GM08714 (cell line): ENCODE measurements around the gene FAHD2A.

Experiments
- H3K4me3 ChIP-seq: fragments of 200-500 bp; sonication (Bioruptor generic); 2 replicates; pipeline ENCODE4 v1.5.1; 2014; ENCODE audit warnings: mild to moderate bottlenecking, low read length, inconsistent platforms
- ZNF274 ChIP-seq: IDR thresholded peaks from 2 replicates; pipeline ENCODE4 v1.6.1; 2012; ENCODE audit warnings: mild to moderate bottlenecking, low read depth, low read length

FAHD2A gene

DNA sequence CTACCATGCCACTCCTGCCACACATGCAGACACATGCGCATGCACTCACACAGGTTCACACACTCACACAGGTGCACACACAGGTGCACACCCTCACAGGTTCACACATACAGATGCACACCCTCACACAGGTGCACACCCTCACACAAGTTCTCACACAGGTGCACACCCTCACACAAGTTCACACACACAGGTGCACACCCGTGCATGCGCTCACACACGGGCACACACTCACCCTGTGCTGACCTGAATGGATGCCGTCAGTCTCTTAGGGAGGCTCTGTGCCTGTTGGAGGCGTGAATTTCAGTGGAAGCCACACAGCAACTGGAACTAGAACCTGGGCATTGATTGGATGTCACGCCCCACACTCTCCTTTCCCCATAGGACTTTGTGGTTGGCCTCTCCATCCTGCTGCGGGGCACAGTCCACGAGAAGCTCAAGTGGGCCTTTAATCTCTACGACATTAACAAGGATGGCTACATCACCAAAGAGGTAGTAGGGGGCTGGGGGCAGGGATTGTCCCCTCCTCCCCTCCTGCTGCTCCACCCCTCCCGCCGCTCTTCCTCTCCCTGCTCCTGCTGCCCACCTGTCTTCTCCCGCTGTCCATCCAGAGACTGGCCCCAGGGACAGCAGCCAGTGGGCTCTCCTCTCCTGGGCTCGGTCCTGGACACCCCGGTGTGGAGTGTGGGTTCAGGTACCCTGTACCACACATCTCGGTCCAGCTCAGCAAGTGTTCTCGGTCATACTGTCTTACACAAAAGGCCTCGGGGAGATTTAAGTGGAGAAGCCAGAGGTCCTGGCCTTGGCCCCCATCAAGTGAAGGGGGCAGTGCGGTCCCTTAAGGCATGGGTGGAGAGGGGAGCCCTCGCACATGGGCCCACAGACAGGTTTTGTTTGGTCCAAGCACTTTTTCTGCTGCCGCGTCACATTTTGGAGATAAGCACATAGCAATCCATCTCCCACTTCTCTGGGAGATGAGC lies 21.0 kb upstream of the FAHD2A start:
- H3K4me3 ChIP-seq, result no peak overlapping the region
- no peak for TF ChIP-seq ZNF274

DNA sequence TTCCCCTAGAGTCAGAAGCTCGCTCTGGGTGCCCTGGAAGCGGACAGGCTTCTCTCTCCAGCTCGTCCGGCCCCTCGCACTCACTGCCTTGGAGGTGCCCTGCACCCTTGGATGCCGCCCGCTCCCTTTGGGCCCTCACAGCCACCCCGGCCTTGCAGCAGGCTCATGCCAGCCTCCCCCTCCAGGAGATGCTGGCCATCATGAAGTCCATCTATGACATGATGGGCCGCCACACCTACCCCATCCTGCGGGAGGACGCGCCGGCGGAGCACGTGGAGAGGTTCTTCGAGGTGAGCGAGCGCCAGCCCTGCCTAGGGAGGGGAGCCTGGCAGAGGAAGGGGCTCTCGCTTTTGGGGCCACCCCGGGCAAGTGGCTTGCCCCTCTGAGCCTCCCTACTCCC lies 20.3 kb upstream of the FAHD2A start:
- no peak for TF ChIP-seq ZNF274

DNA sequence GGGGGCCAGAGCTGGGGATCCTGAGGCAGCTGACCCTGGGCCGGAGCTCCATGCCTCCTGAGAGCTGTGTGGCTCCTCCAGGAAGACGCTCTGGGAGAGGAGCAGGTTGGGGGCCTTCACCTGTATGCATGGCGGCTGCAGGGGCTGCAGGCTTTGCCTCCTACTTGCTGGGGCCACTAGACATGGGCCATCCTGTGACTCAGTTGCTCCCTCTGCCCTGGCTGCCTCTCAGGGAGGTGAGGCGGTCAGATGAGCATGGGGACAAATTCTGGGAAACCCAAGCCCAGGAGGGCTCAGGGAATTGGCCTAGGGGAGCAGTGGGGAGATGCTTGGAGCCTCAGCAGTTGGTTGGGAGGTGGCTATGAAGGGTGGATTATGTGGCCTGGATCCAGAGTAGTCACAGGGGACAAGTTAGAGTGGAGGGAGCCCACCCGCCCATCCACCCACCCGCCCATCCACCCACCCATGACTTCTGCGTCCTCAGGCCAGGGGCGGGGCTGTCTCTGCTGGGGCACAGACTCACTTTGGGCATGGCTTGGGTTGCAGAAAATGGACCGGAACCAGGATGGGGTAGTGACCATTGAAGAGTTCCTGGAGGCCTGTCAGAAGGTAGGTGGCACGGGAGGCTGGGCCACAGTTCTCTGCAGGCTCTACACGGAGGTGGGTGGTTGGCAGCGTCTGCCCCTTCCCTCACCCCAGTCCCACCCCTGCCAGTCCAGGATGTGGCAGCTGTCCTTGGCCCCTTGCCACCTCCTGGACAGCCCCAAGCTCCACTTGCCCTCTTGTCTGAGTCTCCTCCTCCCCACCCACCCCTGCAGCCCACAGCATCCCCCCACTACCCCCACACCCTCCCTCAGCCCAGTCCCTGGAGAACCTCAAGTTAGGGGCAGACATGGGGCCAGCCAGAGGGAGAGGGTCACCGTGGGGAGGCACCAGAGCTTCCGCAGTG lies 19.5 kb upstream of the FAHD2A start:
- TF ChIP-seq ZNF274, result no peak
- H3K4me3 ChIP-seq, result no peak overlapping the region

More for the DNA sequence above, 20.3 kb upstream of the FAHD2A start:
- no peak overlapping the region for H3K4me3 ChIP-seq

DNA sequence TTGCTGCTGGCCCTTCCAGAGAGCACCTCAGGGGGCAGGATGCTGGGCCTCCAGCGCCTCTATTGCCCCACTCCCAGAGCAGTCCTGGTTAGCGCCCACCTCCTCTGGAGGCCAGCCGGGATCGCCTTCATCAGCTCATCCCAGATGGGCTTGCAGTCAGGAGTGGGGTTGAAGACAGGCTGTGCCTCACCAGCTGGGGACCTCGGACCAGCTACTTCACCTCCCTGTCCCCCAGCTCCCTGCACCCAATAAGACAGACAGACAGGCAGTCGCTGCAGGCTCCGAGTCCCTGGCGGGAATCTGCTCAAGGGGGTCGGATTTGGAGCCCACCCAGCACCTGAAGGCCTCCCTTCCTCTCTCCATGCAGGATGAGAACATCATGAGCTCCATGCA lies 18.9 kb upstream of the FAHD2A start:
- no peak overlapping the region for H3K4me3 ChIP-seq
- TF ChIP-seq ZNF274, result no peak

DNA sequence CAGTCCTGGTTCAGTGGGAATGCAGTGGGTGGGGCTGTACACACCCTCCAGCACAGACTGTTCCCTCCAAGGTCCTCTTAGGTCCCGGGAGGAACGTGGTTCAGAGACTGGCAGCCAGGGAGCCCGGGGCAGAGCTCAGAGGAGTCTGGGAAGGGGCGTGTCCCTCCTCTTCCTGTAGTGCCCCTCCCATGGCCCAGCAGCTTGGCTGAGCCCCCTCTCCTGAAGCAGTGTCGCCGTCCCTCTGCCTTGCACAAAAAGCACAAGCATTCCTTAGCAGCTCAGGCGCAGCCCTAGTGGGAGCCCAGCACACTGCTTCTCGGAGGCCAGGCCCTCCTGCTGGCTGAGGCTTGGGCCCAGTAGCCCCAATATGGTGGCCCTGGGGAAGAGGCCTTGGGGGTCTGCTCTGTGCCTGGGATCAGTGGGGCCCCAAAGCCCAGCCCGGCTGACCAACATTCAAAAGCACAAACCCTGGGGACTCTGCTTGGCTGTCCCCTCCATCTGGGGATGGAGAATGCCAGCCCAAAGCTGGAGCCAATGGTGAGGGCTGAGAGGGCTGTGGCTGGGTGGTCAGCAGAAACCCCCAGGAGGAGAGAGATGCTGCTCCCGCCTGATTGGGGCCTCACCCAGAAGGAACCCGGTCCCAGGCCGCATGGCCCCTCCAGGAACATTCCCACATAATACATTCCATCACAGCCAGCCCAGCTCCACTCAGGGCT lies 17.5 kb upstream of the FAHD2A start:
- no peak overlapping the region for H3K4me3 ChIP-seq
- no peak for TF ChIP-seq ZNF274

DNA sequence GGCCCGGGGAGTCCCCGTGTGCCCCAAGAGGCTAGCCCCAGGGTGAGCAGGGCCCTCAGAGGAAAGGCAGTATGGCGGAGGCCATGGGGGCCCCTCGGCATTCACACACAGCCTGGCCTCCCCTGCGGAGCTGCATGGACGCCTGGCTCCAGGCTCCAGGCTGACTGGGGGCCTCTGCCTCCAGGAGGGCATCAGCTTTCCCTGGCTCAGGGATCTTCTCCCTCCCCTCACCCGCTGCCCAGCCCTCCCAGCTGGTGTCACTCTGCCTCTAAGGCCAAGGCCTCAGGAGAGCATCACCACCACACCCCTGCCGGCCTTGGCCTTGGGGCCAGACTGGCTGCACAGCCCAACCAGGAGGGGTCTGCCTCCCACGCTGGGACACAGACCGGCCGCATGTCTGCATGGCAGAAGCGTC lies 16.9 kb upstream of the FAHD2A start:
- TF ChIP-seq ZNF274, result no peak
- H3K4me3 ChIP-seq, result no peak overlapping the region

DNA sequence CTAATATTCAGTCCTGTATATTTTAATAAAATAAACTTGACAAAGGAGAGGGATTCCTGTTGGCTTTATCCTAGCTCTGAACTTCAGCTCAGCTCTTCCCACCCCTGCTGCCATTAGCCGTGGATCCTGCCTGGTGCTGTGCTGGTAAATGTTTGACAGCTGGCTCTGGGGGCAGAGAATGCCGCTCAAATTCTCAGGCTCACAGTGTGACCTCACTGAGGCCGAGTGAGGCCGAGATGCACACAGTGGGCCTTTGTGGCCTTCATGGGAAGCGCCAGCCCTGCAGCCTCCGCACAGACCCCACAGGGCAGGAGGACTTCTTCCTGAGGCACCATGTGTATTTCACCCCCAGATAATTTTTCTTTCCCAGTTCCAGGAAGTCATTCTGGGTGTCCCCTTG lies 16.5 kb upstream of the FAHD2A start:
- no peak for TF ChIP-seq ZNF274
- H3K4me3 ChIP-seq, result no peak overlapping the region

DNA sequence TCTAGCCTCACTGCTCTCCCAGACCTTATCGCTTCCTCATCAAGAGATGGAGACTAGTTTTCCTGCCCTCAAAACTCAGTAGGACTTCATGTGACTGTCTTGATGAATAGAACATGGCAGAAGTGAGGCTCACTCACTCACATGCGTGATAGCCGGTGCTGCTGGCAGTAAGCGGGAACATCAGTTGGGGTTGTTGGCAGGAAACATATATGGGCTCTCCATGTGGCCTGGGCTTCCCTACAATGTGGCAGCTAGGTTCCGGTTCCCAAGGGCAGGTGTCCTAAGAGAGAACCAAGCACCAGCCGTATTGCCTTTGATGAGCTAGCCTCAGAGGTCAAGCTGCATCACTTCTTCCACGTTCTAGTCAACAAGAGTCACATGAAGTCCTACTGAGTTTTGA lies 15.2 kb upstream of the FAHD2A start:
- TF ChIP-seq ZNF274, result no peak
- H3K4me3 ChIP-seq, result no peak overlapping the region

DNA sequence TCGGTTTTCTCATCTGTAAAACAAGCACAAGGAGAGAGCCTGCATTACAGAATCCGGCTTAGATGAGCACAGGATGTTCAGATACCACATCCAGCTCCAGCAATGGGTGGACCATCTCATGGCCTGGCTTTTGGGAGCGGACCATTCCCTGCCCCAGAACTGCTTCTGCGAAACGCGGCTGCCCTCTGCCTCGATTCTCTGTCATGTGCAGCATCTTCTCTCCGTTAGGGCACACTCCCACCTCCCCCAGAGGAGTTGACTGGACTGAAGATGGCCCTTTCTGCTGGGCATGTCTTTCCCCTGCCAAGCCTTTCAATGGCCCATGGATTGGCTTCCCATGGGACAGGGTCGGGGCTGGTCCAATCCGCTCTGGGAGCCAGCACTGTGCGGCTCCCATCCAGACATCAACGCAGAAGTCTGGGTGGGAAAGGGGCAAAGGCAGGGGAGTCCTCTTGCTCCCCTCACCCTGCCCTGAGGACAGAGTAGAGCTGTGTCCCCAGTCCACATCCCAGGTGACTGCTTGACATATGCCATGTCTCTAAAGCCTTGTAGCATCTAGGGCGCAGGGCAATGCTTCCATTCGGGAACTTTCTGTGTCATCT lies 14.3 kb upstream of the FAHD2A start:
- TF ChIP-seq ZNF274, result no peak
- no peak overlapping the region for H3K4me3 ChIP-seq

DNA sequence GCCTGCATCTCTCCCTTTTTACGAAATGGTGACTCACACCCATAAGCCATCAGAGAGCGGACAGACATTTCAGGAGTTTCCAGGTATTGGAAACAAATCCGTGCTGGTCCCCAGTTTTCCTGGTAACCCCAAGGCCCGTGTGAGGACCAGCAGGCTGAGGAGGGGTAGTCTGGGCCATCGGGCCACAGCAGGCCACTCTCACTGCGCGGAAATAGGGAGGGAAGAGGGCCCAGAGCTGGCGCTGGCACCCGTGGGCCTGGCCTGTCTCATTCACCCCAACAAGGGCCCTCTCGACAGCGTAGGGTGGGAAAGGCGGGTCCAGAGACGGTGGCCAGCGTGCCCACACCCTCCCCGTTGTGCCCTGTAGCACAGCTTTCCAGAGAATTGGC lies 13.7 kb upstream of the FAHD2A start:
- H3K4me3 ChIP-seq, result no peak overlapping the region

DNA sequence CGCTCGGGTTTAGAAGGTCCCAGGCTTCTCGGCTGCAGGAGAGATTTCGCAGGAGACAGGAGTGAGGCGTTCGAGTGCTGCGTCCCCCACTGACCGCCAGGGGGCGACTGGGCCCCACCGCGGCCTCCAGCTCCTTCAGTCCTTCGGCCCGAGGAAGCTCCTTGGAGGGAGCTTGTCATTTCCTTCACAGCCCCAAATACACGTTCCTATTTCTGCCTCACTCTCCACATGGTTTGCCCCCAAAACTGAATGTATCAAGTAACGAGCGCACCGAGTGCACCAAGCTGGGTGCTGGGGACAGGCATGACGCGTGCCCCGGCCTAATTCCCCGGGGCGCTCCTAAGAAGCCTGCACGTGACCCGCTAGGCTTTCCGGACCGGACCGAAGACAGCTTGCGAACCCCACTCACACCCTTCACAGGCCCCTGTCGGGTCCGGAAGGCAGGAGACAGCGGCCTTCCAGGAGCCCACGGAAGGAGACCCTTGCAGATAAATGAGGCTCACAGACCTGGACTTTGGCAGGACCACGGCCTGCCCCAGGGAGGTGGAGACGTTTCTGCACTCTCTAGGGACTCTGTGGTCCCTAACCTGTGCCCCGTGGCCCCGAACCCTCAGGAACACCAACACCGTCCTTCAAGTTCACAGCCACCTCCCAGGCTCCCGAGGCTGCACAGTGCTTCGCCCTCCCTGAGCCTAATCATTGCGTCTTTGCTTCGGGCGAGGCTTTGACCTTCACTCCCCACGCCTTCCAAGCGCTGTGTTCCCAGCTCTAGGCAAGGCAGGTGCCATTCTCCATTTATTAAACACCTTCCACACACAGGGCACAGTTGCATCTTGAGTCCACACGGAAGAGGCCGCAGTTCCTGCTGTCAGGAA lies 13.0 kb upstream of the FAHD2A start:
- H3K4me3 ChIP-seq, result no peak overlapping the region
- no peak for TF ChIP-seq ZNF274

More for the DNA sequence above, 13.7 kb upstream of the FAHD2A start:
- no peak for TF ChIP-seq ZNF274

DNA sequence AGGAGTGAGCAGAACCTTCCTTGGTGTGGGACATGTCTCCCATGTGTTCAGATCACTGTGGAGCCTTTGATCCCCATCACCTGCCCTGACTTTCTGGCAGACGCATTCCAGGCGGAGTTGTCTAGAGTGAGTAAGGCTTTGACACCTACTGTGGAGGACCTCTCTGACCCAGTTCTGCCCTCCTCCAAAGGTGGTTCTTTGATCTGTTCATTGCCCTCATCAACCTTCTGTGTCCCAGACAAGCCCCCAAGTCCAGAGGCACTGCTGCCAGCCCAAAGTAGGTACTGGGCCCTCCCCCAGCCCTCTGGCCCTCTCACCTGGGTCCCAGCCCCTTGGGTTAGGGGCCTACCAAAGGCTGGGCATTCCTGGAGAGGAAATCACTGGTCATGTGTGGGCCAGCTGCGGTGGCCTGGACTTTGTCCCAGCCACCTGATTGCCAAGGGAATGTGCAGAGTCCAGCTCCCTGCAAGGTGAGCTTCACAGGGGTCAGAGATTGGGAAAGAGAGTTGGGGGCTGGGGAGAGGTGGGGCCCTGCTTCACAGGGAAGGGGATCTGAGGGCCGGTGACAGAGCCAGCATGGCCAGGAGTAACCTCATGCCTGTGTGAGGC lies 12.1 kb upstream of the FAHD2A start:
- H3K4me3 ChIP-seq, result no peak overlapping the region
- TF ChIP-seq ZNF274, result no peak
